HepG2 (cell line): ENCODE measurements around the gene GALR3.

Source experiments
- CTCF ChIP-seq: sonication (generic); formaldehyde crosslinking; IDR thresholded peaks from 2 replicates; pipeline ENCODE4 v1.5.0; 2020; ENCODE audit warnings: mild to moderate bottlenecking, missing genetic modification reagents, moderate library complexity
- HDAC2 ChIP-seq: sonication (generic); formaldehyde crosslinking; IDR thresholded peaks from 2 replicates; pipeline ENCODE4 v1.4.0; 2020; ENCODE audit warnings: missing genetic modification reagents
- POLR2AphosphoS2 ChIP-seq: IDR thresholded peaks from 2 replicates; pipeline ENCODE4 v1.6.1; 2011; ENCODE audit warnings: low read depth, low read length, improper control_type of control experiment
- POLR2AphosphoS5 ChIP-seq: IDR thresholded peaks from 2 replicates; pipeline ENCODE4 v1.6.1; 2012; ENCODE audit warnings: low read depth, low read length
- SP1 ChIP-seq, 2 experiments: fragments of 450-650 bp in 1 of 2; sonication (generic) in 1 of 2; formaldehyde crosslinking in 1 of 2; IDR thresholded peaks; 2 replicates each; pipeline versions ENCODE4 v1.4.0 to v1.6.1; 2016 to 2020; ENCODE audit warnings: missing genetic modification reagents in 1 of 2
- TBL1XR1 ChIP-seq: fragments of 150-350 bp; IDR thresholded peaks from 2 replicates; pipeline ENCODE4 v1.6.1; 2014; ENCODE audit warnings: borderline replicate concordance, low read length; ENCODE audit not compliant: partially characterized antibody
- ZNF10 ChIP-seq: sonication (generic); formaldehyde crosslinking; IDR thresholded peaks from 2 replicates; pipeline ENCODE4 v1.4.0; 2020; ENCODE audit warnings: mild to moderate bottlenecking, low read depth, missing genetic modification reagents, borderline replicate concordance

- TF ChIP-seq CTCF (no peak), HDAC2 (CRISPR knock-in tag) (no peak), POLR2AphosphoS2 (no peak), SP1 (IDR thresholded peaks at IDR 0.05) (no peak), SP1 (CRISPR knock-in tag; IDR thresholded peaks at IDR 0.05) (no peak), ZNF10 (CRISPR knock-in tag) (no peak), TBL1XR1 (no peak), POLR2AphosphoS5 (no peak)
These were observed 2.8 kb upstream of the GALR3 start for GRCh38 chr22:37820350-37820749.
